GM21447 (cell line): Measurements from ENCODE around the gene MEF2B.

Source experiments
- ATAC-seq: cut with Tn5 transposase; IDR thresholded peaks from one replicate; pipeline ENCODE4 v1.9.1; 2021; ENCODE audit not compliant: unreplicated experiment

MEF2B gene

DNA sequence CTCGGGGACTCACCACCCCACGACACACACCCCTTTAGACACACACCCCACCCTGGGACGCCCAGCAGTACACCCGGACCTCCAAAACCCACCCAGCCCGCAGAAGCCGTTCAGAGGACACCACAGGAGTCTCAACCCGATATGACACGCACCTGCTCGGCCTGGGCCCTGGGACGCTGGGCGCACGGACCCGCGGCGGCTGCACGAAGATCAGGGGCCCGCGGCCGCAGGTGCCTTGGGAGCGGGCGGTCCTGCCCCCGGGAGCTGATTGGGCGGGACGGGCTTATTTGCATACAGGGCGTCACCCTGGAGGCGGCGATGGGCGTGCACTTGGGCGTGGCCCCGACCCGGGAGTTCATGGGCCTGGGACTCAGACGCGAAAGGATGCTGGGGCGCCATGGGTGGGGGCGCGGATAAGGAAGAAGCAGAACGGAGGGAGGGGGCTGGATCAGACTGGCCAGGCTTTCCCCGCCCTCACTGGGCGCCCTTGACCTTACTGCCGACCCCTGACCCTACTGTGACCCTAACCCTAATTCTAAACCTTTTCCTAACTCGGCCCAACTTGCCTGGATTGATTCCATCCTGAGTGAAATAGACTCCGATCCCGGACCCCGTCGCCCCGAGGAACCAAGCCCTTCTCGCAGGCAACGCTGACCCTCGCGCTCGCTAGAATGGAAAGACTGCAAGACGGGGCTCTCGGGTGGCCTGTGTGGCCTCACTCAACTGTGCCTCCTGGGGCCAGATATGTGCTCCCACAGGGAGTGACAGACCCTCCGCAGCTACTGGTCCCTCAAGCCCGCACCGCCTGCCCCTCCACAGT, at the start of gene MEF2B:
MEF2B (minus strand) TSS at position 211 of the 820 bp plus-strand sequence. CDS start 19,528 bp downstream, outside the sequence.
- ATAC-seq: peak; percentile 79

DNA sequence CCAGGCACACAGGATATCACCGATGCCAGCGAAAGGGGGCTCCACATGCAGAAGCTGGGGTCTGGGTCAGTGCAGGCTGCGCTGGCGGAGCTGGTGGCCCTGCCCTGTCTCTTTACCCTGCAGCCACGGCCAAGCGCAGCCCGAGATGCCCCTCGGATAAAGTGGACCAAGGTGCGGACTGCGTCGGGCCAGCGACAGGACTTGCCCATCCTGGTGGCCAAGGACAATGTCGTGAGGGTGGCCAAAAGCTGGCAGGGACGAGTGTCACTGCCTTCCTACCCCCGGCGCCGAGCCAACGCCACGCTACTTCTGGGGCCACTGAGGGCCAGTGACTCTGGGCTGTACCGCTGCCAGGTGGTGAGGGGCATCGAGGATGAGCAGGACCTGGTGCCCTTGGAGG, 48.8 kb upstream of the MEF2B start:
- ATAC-seq: no peak

DNA sequence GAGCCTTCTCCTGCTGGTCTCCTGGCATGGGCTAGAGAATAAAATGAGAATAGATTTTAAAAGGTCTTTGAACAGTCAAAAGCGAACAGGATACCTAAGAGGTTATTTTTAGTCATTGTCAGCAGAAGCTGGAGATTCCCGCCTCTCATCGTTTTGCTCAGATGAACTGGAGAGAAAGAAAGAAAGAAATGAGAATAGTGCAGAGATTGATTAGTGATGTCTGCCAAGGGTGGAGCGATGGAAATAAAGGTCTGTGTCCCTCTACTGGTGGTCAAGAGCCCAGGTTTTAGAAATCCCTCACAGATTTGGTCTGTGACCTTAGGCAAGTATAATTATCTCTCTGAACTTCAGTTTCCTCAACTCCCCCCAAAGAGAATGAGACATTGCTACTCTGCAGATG, 47.0 kb upstream of the MEF2B start:
- no peak for ATAC-seq

DNA sequence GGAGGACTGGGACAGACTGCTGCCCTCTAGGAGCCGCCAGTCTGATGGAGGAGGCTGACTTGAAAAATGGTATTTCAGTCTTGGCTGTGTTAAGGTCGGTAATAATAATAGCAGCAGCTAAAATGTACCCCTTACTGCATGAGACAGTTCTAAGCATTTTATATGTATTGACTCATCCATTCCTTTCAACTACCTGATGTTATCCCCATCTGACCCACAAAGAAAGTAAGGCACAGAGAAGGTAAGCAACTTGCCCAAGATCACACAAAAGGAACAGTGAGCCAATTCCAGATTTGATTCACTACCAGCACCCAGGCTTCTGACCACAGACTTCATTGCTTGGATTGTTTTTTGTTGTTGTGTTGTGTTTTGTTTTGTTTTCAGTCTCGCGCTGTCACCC, 45.7 kb upstream of the MEF2B start:
- no peak for ATAC-seq

DNA sequence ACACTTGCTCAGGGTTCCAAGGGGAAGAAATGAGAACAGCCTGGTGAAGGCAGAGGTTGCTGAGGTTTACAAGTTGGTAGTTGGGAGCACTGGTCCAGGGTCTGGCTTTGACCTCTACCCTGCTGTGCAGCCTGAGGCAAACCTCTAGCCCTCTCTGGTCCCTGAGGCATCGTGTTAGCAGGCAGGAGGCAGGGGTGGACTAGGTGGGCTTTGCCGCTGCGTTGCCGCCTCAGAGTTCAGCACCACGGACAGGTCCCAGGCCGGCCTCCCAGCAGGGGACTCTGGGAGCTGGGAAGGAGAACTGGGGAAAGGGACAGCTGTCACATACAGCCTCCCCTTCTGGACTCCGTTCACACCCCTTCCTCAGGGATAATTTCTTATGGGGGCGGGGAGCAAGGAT, 44.8 kb upstream of the MEF2B start:
- ATAC-seq: no peak

DNA sequence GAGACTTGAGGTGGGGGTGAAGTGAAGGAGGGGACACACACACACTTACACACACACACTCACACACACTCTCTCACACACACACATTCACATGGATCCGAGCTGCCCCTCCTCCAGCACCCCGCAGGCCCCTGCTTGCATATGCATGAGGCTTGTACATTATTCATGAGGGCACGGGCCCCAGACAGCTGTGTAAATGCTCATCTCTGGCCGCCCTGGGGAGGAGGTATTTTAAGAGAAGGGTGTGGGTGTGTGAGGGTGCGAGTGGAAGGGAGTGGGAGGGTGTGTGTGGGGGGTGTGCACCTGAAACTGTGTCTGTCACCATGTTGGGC, 44.1 kb upstream of the MEF2B start:
- no peak for ATAC-seq

DNA sequence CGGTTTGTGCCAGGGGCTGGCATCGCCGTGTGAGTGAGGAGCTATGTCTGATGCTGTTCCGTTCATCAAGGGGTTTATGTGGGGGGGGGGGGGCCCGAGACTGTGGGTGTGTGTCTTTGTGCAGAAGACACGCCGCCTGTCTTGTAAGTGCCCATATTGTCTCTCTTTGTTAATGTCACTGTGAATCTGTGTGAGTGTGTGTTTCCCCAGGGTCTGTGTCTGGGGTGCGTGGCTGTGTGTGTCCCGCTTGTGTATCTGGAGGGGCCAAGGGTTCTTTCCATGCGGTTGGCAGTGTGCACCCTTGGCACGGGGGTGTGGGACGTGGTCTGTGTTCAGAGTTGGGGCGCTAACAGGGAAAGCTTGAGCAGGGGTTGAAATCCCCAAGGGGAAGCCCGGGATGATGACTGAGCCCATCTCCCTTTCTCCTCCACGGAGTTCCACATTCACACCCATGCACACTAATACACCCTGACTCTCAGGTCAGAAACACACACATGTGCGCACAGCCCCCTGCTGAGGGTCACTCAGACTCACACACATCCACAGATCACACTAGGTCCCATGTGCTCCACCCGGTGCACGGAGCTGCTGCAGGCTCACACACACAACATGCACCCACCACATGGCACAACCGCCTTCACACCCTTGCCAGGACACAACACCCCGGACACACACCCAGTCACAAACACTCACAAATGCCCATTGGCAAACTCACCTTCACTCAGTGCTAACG, 43.5 kb upstream of the MEF2B start:
- no peak for ATAC-seq

DNA sequence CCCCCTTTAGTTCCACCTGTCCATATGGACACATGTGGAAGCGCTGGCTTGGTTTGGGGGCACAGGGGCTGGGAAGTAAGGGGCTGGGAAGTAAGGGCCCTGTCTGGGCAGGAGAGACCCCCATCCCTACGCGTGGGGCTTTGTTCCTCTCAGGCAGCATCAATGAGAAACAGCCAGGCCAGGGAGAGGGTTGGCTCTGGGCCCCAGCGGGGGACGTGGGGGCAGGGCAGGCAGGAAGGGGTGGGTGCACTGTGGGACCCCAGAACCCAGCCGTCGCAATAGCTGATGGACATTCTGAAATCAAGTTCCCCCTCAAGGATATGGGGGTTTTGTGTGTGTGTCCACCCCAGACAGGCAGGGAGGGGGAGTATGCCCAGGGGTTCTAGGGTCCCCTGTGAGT, 42.9 kb upstream of the MEF2B start:
- no peak for ATAC-seq

DNA sequence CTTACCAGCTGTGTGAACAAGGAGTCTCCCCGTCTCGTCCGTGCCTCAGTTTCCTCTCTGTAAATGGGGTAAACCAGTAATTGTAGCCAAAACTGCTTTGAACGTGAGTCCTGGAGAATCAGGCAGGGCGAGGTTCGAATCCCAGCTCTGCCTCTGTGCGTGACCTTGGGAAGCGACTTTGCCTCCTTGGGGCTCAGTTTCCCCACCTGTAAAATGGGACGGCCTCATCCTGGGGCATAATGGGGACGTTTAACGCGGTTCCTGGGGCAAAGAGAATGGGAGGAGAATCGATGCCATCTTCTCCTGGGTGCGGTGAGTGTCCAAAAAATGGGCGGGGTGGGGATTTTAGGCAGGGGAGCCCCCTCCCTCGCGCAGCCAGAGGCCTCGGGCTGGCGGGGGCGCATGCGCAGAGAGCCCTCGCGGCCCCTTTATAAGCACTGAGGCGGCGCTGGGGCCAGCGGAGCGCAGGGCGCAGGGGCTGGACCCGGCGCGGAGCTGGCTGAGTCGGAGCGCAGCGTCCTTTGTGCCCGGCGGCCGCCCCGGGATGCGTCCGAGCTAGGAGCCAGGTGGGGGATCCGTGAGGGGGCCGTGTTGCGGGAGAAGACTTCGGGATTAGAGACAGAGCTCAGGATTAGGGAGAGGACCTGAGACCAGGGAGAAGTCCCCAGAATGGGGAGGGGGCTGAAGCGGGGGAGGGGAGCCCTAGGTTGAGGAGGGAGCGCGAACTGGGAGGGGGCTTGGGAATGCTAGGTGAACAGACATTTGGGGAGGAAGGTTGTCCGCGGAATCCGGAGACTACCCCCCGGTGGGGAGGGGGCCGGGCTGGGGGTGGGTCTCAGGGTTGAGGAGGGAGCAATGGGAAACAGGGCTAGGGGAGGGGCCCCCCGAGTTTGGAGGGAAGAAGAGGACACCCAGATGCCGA, 41.7 kb upstream of the MEF2B start, which contains the start of gene NCAN:
NCAN (plus strand) TSS at position 460 of the 922 bp plus-strand sequence. CDS start 4,996 bp downstream, outside the sequence.
- ATAC-seq: no peak

DNA sequence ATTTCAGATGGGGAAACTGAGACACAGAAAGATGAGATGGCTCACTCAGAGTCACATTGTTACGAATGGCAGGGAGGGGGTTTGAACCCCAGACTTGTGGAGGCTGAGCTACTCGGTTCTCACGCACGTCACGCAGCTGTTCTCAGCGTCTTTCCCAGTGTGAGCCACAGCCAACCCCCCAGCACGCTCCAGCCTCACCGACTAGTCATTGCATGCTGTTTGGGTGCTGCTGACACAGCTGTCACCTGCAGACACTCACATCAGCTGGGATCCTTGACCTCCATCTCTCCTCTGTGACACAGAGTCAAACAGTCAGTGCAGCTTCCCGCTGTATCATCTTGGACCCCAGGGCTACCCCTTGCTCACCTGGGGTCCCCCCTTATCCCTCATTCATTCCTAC, 39.3 kb upstream of the MEF2B start:
- no peak for ATAC-seq

DNA sequence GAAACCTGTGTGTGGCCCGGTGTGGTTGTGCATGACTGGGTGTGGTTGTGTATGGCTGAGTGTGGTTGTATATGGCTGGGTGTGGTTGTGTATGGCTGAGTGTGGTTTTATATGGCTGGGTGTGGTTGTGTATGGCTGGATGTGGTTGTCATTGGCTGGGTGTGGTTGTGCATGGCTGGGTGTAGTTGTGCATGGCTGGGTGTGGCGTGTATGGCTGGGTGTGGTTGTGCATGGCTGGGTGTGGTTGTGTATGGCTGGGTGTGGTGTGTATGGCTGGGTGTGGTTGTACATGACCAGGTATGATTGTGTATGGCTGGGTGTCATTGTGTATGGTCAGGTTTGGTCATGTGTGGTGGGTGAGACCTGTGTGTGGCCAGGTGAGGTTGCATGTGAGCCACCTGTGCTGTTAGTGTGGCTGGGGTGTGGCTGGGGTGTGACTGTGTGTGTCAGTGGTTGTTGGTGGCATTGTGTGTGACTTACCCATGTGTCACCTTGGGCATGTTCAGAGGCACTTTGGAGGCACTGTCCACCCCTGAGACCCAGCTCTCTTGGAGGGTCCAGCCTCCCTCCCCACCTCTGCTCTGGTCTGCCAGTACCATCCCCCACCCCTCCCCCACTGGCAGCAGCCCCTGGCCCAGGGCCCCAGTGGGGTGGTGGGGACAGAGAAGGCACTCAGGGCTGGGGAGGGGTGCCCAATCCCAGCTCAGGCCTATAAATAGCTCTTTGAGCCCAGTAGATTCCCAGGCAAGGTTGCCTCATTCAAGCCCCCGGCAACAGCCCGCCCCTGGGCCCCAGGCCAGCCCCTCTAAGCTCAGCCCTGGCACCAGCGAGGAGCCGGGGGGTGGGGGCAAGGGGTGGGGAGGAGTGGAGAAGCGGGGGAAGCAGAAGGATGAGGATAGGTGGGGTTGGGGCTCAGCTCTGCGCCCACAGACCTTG, 37.8 kb upstream of the MEF2B start:
- no peak for ATAC-seq

DNA sequence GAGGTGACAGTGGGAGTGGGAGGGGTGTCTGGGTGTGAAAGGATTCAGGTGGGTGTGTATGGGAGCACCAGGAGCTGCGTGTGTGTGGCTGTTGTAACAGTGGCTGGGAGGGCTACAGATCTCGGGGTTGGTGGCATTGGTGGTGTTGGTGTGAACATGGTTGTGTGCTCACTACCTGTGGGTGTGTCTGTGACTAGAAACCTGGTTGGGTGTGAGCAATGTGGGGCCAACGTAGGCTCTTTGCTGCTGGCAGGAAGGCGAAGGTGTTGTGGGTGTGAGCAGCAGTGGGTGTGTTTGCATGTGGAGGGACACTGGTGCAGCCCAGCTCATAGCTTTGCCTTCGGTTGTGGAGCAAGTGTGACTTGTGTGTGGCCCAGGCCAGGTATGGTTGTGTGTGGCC, 36.9 kb upstream of the MEF2B start:
- ATAC-seq: no peak

DNA sequence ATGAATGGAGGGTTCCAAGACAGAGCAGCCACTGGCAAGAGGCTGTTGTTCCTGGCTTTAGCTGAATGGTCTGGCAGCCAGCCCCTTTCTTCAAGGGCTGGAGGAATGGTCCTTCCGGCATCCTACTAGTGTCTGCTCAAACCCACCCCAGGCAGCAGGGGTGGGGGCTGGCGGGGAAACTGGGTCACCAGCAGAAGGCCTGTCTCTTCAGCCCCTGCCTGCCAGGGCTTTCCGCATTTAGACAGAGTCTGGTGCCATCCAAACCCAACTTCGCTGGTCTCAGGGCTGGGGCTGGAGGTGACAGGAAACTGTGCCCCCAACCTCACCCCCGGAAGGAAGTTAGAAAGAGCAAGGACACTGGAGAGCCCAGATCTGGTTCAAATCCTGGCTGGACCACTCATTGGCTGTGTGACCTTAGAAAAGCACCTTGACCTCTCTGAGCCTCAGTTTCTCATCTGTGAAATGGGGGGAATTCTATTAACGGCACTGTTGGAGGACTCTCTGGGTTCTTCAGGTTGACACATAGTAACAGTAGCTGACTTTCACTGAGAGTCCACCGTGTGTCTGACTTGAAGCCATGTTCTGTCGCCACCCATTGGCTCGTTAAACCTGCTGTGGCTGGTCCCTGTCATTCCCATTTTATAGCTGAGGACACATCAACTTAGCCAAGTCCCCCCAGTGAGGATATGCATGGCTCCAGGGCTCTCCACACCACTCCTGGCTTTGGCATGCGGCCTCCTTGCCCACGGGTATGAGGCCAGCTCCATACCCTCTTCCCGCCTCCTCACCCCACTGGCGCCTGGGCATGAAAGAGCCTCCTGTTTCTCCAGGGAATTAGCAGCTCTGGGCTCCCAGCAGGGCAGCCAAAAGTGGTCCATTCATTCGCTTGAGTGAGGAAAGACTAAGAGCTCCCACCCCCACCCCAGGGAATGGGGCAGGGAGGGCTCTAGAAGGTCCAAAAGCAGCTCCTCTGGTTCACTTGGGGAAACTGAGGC, 35.6 kb upstream of the MEF2B start:
- no peak for ATAC-seq

DNA sequence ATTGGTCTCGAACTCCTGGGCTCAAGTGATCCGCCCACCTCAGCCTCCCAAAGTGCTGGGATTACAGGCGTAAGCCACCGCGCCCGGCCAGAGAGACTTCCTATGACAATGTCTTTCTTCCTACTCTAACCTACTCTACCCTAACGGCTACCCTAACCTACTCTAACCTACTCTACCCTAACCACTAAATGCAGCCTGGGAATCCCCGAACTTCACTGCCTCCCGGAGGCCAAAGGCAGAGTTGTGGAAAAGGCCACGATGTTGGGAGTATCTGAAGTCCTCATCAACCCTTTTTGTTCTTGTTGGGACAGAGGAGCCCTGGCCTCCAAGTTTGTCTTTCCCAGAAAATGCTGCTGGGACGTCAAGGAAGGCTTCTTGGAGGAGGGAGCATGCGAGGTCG, 34.1 kb upstream of the MEF2B start:
- no peak for ATAC-seq

DNA sequence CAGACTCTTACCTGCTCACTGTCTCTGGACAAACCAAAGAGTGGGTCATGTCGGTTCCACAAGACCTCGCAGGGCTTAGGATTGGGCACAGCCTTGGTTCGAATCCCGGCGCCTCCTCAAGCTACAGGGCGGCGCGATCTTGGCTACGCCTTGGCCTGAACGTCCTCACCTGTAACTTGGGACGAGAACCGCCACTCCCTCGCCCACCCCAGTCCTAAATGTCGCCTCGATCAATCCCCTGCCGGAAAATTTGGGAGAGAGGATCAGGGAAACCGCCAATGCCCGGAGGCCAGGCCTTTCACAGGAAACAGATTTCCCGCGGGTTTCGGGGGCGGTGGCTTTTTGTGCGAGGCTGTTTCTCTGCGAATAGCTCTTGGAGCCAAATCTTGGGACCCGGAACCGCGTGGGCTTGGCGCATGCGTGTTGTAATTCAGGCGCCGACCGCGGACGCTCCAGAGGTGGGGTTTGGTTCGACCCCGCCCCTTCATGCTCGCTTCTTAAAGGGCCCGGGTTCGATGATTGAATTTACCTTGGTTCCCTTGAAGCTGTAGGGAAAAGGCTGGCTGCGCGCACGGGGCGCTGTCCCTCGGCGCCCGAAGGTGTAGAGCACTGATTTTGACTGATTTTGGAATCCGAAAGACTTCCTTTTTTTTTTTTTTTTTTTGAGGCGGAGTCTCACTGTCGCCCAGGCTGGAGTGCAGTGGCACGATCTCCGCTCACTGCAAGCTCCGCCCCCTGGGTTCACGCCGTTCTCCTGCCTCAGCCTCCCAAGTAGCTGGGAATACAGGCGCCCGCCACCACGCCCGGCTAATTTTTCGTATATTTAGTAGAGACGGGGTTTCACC, 33.2 kb upstream of the MEF2B start, which contains the start of gene NR2C2AP:
NR2C2AP (minus strand) TSS at position 403 of the 845 bp plus-strand sequence; CDS start at position 49, 354 bp downstream.
- peak; percentile 66 for ATAC-seq

DNA sequence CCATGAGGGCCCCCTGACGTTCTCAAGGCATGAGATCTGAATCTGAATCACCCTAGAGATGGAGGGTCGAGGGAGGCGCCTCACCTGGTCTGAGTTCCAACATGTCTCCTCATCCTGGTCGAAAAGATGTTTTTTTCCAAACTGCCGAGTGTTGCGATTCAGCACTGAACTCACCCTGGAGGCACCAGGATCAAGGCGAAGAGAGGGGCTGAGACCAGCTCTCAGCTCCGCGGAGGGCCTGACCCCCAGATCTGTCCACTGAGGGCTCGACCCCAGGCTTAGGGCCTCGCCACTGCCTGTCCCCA, 32.6 kb upstream of the MEF2B start:
- peak; percentile 25 for ATAC-seq

DNA sequence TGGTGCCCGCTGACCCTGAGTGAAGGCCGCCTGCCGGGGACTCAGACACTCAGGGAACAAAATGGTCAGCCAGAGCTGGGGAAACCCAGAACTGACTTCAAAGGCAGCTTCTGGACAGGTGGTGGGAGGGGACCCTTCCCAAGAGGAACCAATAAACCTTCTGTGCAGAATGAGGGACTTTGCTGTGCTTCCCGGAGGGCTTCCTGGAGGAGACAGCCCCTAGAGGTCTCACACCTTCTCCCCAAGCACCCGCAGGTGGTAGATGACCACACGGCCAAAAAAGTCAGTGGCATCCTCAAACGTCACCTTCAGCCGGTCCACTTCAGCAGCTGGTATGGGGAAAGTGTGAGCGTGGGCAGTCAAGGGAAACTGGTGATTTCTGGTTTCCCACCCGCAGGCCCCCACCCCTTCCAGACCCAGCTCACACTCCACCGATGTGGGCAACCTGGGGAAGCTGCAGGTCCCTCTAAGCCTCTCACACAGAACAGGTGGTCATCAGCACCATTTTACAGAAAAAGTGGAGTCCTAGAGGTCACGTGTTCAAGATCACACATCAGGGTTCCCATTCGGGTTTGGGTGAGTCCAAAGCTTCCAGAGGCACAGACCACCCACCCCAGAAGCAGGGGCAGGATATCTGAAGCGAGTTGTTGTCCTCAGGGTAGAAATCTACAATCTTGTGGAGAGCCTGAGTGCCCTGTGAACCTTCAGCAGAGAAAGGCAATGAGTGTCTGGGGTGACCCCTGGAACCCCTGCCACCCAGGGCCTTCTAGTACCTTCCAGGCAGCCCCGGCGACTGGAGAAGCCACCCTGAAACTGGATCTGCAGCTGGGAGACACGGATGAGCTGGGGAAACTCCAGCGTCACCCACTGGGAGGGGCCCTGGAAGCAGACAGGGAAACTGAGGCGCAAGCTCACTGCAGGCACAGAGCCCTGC, 31.9 kb upstream of the MEF2B start:
- ATAC-seq: no peak
